SK-N-DZ (cell line): ENCODE measurements around the gene PRKCB. TPM values are rescaled to one million over a fixed set of nuclear protein-coding genes. Genes with fewer than 3 reads are reported as not detected.

Source experiments
- DNase-seq: peaks from one replicate; pipeline ENCODE4 v3.0.0-alpha.2; 2015; ENCODE audit warnings: low spot score
- polyA plus RNA-seq, 2 experiments: library from polyadenylated mRNA; depleted of rRNA; stranded (reverse); fragments of >200 nt; gene quantifications; 2 replicates each; pipeline ENCODE4 v1.2.3, GENCODE V29; 2014

The PRKCB gene
- 0.06 and 0.10 TPM in 2 replicates for polyA plus RNA-seq (2014; cell fraction: cytosol; rRNA removed)
- polyA plus RNA-seq (2014; cell fraction: nucleus; rRNA removed), result 0.14 TPM in 1 of 2 replicates, not detected in the other

- peak; percentile 40 for DNase-seq
These were observed at the start of gene PRKCB for GRCh38 chr16:23835390-23836077. TSS of gene PRKCB (plus strand) at chr16:23835983.

DNA sequence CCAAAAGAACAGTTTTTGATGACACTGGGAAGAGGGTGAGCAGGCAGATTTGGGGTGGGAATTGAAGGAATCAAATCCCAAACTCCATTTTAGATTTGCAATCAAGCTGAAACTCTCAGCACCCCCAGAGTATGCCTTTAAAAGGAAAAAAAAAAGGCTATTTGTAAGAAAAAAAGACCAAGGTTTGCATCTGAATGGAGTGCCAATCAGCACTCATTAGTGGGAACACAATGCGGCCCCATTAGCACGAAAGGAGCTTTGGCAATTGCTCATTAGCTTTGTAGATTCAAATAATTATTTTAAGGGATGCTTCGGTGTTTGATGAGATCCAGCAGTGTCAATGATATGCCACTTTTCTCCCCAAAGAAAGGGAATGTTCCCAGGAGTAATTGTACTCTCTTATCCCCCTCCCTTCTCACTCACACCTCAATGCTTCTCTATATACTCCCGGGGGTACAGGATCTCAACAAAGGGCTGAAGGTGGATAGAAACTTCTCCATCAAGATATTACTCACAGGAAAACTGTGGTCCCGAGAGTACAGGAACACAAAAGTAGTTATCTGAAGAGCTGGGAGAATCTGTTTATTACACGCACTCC, 48.7 kb upstream of the PRKCB start:
- no peak for DNase-seq

DNA sequence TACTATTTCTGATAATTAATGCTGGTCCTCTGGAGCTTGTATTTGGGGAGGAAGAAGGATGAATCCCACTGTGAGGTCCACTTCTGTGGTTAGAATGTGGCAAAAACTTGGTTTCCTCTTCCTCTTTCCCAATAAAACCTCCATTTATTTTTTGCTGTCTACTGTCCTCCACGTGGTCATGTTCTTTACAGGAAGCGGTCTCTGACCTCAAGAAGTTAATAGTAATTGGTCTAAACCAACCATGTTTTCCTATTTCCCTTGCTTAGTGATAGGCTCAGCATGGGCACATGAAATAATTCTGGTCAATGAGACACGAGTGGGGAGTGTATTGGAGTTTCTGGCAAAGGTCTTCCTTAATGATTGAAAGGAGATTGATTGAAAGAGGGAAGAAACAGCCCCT, 47.1 kb upstream of the PRKCB start:
- no peak for DNase-seq

DNA sequence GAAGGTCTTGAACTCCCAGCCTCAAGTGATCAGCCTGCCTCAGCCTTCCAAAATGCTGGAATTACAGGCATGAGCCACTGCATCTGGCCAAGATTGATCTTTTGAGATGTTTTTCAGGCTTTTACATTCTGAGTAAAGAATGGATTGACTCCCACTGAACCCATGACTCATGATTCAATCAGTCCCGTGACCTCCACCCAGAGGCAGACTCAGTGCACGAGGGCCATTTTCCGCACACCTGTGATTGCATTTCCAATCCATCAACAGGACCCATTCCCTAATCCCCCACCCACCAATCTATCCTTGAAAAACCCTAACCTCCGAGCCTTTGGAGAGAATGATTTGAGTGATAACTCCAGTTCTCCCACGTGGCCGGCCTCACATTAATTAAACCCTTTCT, 40.4 kb upstream of the PRKCB start:
- no peak for DNase-seq

- no peak for DNase-seq
These were observed 38.8 kb upstream of the PRKCB start for GRCh38 chr16:23796941-23797340.

- peak; percentile 38 for DNase-seq
These were observed 34.4 kb upstream of the PRKCB start for GRCh38 chr16:23801378-23801777.

- DNase-seq, result no peak
These were observed 33.0 kb upstream of the PRKCB start for GRCh38 chr16:23802776-23803175.

- no peak for DNase-seq
These were observed 32.1 kb upstream of the PRKCB start for GRCh38 chr16:23803591-23804123.

DNA sequence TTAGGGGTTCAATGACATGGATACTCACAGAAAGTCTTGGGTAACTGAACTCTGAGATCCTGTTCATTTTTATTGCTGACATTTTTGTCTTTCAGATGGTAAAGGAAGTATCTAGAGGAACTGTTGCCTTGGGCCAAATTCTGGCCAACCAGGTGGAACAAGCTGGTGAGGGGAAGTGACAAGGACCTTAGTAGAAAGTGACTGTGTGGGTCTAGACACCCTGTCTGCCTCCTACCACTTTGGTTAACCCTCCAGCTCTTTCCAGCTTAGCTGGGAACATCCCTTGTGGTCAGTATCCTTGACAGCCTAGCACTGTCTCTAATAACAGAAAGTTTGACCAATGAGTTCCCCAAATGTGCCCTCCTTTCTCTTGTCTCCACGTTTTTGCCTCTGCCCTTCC, 28.8 kb upstream of the PRKCB start:
- DNase-seq, result no peak

- no peak for DNase-seq
These were observed 14.3 kb upstream of the PRKCB start for GRCh38 chr16:23821467-23821866.

DNA sequence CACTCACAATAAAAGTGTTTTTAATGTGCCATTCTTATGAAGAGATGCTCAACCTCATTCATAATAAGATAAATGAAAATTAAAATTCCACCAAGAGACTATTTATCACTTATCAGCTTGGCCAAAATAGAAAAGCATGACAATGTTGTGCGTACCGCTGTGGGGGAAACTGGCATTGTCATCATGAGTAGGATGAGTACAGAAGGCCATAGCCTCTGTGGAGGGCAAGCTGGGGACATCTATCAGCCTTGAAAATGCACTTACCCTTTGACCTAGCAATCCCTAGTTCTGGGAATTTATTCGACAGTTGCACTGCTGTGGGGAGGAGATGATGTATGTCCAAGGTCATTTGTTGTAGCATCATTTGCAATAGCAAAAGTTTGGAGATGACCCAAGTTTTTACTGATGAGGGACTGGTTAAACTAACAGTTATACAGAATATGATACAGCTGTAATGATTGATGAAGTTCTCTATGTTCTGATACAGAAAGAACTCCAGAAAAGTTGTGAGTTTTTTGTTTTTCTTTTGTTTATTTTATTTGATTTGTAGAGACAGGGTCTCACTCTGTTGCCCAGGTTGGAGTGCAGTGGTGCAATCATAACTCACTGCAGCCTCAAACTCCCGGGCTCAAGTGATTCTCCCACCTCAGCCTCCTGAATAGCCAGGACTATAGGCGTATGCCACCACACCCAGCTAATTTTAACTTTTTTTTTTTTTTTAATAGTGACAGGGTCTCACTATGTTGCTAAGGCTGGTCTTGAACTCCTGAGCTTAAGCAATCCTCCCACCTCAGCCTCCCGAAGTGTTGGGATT, 13.7 kb upstream of the PRKCB start:
- DNase-seq, result no peak

DNA sequence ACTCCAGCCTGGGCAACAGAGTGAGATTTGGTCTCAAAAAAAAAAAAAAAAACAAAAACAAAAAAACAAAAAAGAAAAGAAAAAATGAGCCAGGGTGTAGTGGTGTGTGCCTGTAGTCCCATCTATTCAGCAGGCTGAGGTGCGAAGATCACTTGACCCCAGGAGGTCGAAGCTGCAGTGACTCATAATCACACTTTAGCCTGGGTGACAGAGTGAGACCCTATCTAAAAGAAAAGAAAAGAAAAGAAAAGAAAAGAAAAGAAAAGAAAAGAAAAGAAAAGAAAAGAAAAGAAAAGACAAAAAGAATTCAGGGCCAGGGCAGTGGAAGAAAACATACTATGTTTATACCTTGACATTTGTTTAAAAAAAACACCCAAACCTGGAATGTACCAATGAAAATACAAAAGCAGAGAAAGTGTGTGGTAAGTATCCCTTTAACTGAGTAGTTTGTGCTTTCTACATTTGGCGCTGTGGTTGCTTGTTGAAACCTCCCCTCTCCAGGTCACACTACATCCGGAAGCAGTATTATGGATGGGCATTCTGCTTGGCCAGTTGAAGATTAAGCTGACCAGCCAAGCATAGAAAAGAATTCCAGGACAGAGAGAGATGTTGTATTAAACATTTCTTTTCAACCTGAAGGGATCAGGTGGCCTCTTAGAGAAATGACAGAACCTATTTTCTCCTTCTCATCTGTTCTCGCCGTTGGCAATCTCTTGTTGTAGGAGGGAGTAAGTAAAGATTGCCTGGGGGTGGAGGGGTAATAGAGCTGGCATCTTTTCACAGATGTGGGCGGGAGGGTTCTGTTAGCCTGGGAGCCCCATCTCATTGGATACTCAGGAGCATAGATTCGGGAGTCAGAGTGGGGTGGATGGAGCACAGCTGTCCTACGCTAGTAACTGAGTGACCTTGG, 12.1 kb upstream of the PRKCB start:
- no peak for DNase-seq

- DNase-seq, result no peak
These were observed 10.9 kb upstream of the PRKCB start for GRCh38 chr16:23824909-23825308.

GRCh38 chr16:23826528-23827045, 9.2 kb upstream of the PRKCB start:
- no peak for DNase-seq

DNA sequence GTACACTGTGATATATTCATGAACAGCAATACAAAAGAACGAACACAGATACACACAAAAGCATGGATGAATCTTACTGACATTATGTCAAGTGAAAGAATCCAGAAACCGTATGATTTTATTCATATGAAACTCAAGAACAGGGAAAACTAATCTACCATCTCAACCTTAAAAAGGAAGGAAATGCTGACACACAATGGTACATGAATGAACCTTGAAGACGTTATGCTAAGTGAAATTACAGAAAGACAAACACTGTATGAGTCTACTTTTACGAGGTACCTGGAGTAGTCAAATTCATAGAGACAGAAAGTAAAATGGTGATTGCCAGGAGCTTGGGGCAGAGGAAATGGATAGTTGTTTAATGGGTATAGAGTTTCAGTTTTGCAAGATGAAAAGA, 8.7 kb upstream of the PRKCB start:
- DNase-seq, result no peak

GRCh38 chr16:23829454-23829853, 6.3 kb upstream of the PRKCB start:
- DNase-seq, result no peak

DNA sequence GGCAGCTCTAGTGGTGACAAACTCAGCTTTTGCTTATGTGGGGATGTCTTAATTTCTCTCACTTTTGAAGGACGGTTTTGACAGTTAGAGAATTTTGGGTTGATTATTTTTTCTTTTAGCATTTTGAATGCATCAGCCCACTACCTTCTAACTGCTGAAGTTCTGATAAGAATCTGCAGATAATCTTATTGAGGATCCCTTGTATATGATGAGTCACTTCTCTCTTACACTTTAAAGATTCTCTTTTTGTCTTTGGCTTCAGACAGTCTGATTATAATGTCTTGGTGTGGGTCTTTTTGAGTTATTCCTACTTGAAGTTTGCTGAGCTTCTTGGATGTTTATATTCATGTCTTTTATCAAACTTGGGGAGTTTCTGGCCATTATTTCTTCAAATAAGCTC, 5.5 kb upstream of the PRKCB start:
- no peak for DNase-seq

GRCh38 chr16:23832882-23833281, 2.9 kb upstream of the PRKCB start:
- no peak for DNase-seq

GRCh38 chr16:23833504-23833903, 2.3 kb upstream of the PRKCB start:
- DNase-seq, result no peak

- no peak for DNase-seq
These were observed 1.7 kb upstream of the PRKCB start for GRCh38 chr16:23833960-23834685.
